ENCODE measurements around the gene PRKACA.

DNA sequence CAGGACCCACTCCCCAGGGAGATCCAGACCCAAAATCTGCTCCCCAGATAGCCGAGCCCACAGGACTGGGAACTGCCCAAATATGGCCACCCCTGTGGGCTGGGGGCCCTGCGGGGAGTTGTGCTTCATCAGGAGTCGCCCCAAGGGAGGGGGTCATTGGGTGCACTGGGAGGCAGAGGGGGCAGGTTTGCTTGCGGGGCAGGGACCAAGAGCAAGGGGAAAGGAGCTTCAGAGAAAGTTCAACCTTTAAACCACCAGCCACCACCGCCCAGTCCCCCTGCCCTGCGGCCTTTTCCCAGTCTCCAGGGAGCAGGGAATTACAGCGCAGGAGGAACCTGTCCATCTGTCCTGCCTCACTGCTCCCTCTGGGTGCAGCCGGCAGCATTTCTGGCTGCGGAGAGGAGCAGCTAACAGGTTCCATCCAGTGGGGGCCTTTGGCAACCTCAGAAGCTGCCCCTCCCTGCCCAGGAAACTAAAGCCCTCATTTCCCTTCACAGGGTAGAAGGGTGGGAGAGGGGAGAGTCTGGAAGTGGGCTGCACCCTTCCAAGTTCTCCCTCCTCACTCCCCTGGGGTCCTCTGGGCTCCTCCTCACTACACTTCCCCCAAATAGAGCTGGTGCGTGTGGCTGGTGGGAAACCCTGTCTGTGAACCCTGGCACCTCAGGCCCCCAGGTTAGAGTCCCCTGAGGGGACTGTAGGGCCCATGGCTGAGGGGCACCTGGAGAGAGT is 32.6 kb upstream of the PRKACA start:
- TF ChIP-seq POLR2A (IDR thresholded peaks at IDR 0.05; ENCODE audit: low read length): no peak
- no peak for TF ChIP-seq GATA1 (IDR thresholded peaks at IDR 0.05; ENCODE audit: low read depth, low read length)

Measured in erythroblast (primary cell).